ENCODE data around the gene MTMR3. TPM values are rescaled to one million over a fixed set of nuclear protein-coding genes. Genes with fewer than 3 reads are reported as not detected.

Gene MTMR3
- total and polyA plus RNA-seq, 12 donors: 23.5 to 80.7 (median 40.9) TPM

DNA sequence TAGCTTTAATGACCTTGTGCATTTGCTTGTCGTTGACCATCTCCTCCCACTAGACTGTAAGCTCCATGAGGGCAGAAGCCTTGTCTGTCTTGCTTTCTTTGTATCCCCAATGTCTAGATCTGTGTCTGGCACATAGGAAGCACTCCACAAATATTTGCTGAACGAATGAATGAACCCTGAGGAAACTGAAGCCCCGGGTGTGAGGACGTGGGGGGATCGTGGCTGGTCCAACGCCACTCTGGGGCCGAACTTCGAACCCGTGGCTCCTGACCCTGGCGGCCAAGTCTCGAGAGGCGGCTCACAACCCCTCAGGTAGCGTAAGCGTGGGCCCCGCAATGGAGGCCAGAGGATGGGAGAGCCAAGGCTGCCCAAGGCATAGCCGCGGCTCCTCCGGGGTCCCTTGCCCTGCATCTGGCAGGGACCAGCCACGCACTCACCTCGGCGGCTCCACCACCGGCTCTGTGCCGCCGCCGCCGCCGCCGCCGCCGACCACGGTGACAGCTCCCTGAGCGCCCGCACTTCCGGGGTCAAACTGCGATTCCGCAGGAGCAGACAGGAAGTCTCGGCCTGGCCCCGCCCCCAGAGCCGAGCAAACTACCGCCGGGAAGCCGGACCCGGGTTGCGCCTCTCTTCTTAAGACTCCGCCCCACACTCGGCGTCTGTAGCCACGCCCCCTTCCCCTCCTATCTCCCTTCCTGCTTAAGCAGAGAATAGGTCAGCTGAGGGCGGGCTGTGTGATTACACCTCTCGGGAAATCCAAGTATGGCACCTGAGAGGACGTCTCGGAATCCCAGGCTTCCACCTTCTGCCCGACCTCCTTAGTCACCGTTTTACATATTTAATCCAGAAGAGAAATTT, 45.0 kb upstream of the MTMR3 start, which contains the start of gene ASCC2:
Gene ASCC2, minus strand, starts transcription at position 534 of the 858 bp plus-strand sequence. CDS start 5,949 bp downstream, outside the sequence.
- WGBS, 4 donors: 0 to 3% (median 1%) methylated on average over 9 to 54 of the region's 54 CpGs
- peak; percentile 99 to 100 (median 100) for DNase-seq
- peaks cover 26 to 42% of the 10 kb centered on the region in 2 donors for H3K4me1 ChIP-seq (replicated peaks in 1 of 2)
- TF ChIP-seq, protein P1, sequence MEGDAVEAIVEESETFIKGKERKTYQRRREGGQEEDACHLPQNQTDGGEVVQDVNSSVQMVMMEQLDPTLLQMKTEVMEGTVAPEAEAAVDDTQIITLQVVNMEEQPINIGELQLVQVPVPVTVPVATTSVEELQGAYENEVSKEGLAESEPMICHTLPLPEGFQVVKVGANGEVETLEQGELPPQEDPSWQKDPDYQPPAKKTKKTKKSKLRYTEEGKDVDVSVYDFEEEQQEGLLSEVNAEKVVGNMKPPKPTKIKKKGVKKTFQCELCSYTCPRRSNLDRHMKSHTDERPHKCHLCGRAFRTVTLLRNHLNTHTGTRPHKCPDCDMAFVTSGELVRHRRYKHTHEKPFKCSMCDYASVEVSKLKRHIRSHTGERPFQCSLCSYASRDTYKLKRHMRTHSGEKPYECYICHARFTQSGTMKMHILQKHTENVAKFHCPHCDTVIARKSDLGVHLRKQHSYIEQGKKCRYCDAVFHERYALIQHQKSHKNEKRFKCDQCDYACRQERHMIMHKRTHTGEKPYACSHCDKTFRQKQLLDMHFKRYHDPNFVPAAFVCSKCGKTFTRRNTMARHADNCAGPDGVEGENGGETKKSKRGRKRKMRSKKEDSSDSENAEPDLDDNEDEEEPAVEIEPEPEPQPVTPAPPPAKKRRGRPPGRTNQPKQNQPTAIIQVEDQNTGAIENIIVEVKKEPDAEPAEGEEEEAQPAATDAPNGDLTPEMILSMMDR (IDR thresholded peaks at IDR 0.05): peak in 3 of 6 experiments; percentile 38 to 52 (median 38)
- TF ChIP-seq POLR2A (IDR thresholded peaks at IDR 0.05): peak in 1 of 2 donors; percentile 89
- H3K4me3 ChIP-seq: peak within 1 kb of the TSS; percentile 46 to 92 (median 80)
- no peaks in the 10 kb centered on the region for H3K9me3 ChIP-seq (replicated peaks in 1 of 3)
- intact Hi-C loops (cut with DNase I): no loop called here
- H3K27ac ChIP-seq: peak within 1 kb of the TSS; percentile 5 to 90 (median 75)
- no peaks in the 10 kb centered on the region for H3K36me3 ChIP-seq (replicated peaks in 1 of 2)
- no peaks in the 10 kb centered on the region for H3K27me3 ChIP-seq

DNA sequence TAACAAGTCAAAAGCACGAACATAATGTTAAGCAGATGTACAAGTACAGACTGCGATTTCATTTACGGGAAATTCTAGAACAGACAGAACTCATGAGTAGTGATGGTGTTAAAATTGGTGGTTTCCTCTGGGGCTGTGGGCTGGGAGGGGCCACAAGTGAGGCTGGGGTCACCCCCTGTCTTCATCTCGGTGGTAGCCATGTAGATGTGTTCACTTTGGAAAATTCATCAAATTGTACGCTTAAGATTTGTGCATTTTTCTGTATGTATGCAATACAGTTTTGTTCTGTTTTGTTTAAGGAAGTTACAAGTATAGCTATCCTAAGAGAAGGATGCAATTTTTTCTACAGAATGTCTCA, 44.4 kb upstream of the MTMR3 start:
- H3K9me3 ChIP-seq (replicated peaks in 1 of 3): no peaks in the 10 kb centered on the region
- intact Hi-C loops (cut with DNase I): no loop called here
- H3K4me3 ChIP-seq: peak overlapping the region in 2 of 4 donors; percentile 87 to 92
- no peaks in the 10 kb centered on the region for H3K36me3 ChIP-seq (replicated peaks in 1 of 2)
- no peak for DNase-seq
- peaks cover 21 to 40% of the 10 kb centered on the region in 2 donors for H3K4me1 ChIP-seq (replicated peaks in 1 of 2)
- 20 to 23% (median 22%) methylated on average over 5 of the region's 5 CpGs for WGBS, 4 donors
- no peak for TF ChIP-seq POLR2A (IDR thresholded peaks at IDR 0.05)
- TF ChIP-seq, protein P1 (IDR thresholded peaks at IDR 0.05): no peak
- no peaks in the 10 kb centered on the region for H3K27me3 ChIP-seq
- H3K27ac ChIP-seq: peak overlapping the region; percentile 5 to 90 (median 75)

DNA sequence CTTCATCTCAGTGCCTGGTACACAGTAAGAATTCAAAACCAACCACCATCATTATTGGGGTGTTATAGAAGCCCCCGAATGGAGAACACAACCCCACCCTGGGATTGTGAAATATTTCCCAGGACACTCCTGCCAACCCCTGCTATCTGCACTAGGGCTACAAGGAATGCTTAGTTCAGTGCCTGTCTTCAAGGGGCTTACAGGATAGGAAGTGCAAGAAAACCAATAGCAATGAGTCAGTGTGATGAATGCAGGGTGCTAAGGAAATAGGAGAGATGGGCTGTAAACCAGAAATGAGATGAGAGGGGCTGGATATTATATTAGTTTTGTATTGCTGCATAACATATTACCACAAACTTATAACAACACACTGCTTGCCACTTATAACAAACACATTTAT, 43.9 kb upstream of the MTMR3 start:
- no peaks in the 10 kb centered on the region for H3K9me3 ChIP-seq (replicated peaks in 1 of 3)
- 44 to 100% (median 68%) methylated on average over 1 of the region's 1 CpG for WGBS, 4 donors
- H3K27ac ChIP-seq: peak overlapping the region in 2 of 5 donors; percentile 70 to 90
- H3K4me3 ChIP-seq: no peak overlapping the region
- intact Hi-C loops (cut with DNase I): no loop called here
- DNase-seq: no peak
- no peaks in the 10 kb centered on the region for H3K27me3 ChIP-seq
- TF ChIP-seq, protein P1 (IDR thresholded peaks at IDR 0.05): no peak
- TF ChIP-seq POLR2A (IDR thresholded peaks at IDR 0.05): no peak
- H3K36me3 ChIP-seq (replicated peaks in 1 of 2): no peaks in the 10 kb centered on the region
- peaks cover 17 to 35% of the 10 kb centered on the region in 2 donors for H3K4me1 ChIP-seq (replicated peaks in 1 of 2)

DNA sequence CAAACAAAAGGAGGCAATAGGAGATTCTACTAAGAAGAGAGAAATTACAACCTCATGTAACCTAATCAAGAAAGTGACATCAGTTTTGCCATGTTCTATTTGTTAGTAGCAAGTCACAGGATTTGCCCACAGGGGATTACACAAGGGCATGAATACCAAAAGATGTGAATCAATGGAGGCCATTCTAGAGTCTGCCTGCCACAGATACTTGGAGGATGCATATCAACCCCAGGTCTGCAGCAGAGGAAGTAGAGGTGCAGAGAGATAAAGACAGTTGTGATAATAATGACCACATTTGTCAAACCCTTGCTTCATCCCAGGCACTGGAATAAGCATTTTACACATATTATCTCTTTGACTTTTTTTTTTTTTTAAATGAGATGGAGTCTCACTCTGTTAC, 42.5 kb upstream of the MTMR3 start:
- Histone ChIP-seq H3K27me3 (no peaks in the 10 kb centered on the region), H3K4me1 (replicated peaks in 1 of 2) (peaks cover 16 to 27% of the 10 kb centered on the region in 2 donors), H3K9me3 (replicated peaks in 1 of 3) (no peaks in the 10 kb centered on the region), H3K36me3 (replicated peaks in 1 of 2) (no peaks in the 10 kb centered on the region), H3K27ac (no peak overlapping the region), H3K4me3 (no peak overlapping the region)
- intact Hi-C loops (cut with DNase I): no loop called here
- no peak for TF ChIP-seq POLR2A (IDR thresholded peaks at IDR 0.05)
- TF ChIP-seq, protein P1 (IDR thresholded peaks at IDR 0.05): no peak
- DNase-seq: no peak

All from adrenal gland (tissue), 12 donors.